C4-2B (cell line): ENCODE measurements around the gene ARAP1.

ENCODE experiments used
- ZFX ChIP-seq: fragments of 450-650 bp; IDR thresholded peaks from 2 replicates; pipeline ENCODE4 v1.6.1; 2017
- TF ChIP-seq, protein P1 (sequence below): fragments of 450-650 bp; conservative IDR thresholded peaks from 2 replicates; pipeline ENCODE4 v1.5.1; 2017; ENCODE audit warnings: mild to moderate bottlenecking

- TF ChIP-seq, protein P1, sequence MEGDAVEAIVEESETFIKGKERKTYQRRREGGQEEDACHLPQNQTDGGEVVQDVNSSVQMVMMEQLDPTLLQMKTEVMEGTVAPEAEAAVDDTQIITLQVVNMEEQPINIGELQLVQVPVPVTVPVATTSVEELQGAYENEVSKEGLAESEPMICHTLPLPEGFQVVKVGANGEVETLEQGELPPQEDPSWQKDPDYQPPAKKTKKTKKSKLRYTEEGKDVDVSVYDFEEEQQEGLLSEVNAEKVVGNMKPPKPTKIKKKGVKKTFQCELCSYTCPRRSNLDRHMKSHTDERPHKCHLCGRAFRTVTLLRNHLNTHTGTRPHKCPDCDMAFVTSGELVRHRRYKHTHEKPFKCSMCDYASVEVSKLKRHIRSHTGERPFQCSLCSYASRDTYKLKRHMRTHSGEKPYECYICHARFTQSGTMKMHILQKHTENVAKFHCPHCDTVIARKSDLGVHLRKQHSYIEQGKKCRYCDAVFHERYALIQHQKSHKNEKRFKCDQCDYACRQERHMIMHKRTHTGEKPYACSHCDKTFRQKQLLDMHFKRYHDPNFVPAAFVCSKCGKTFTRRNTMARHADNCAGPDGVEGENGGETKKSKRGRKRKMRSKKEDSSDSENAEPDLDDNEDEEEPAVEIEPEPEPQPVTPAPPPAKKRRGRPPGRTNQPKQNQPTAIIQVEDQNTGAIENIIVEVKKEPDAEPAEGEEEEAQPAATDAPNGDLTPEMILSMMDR, result no peak
- no peak for TF ChIP-seq ZFX
These were observed 64.9 kb downstream of the ARAP1 start for GRCh38 chr11:72687326-72687725.
